Measurements from ENCODE around the gene UGT1A7.
"Not testable (repeated sequence)": the region's sequence is repeated elsewhere in the genome, so short reads cannot be mapped to it uniquely, and the experiment has no call there.

UGT1A7 gene

DNA sequence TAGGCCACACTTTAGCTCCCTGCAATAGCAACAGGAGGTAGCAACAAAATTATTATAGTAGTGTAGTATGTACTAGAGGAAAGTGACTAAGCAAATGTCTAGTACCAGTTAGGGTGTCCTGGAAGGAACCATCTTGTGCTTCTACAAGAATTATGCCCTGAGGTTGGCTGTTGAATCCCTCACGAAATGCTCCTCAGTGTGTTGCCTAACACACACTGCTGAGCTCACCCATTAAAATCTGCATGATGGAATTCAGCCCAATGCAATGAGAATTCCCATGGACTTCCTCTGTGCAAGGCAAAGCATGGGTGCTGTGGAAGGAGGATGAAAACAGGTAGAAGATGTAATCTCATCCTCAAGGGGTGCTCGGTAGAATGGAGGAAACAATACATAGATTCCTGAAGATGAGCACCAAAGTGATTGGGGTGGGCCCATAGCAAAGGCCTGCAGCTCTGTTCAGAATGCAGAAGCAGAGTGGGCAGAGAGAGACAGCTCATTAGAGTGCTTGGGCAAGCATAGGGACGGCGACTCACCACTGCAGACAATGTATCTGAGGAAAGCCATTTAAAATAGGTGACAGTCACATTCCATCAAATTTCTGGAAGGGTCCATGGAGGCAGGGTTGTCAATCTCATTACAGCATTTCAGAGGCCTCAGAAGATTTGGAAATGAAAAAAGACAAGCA is 1.2 kb upstream of the UGT1A7 start:
- DNase-seq (ENCODE audit: low spot score): no peak

DNA sequence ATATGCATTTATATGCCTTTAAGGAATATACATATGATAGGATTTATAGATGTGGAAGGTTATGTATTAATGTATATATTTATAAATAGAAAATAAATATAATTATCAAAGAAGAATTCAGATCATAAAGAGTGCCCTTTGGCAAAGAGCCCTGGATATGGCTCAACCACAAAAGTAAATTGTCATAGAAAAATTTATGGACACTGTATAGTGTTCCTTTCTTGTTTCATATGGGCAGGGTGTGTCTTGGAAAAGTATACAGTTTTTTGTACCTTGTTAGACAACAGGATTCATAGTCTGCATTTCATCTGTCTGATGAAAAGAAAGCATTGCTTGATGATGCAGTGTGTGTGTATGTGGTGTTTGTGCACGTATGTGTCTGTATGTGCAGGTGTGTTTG is 2.9 kb downstream of the UGT1A7 start:
- no peak for DNase-seq (ENCODE audit: low spot score)

DNA sequence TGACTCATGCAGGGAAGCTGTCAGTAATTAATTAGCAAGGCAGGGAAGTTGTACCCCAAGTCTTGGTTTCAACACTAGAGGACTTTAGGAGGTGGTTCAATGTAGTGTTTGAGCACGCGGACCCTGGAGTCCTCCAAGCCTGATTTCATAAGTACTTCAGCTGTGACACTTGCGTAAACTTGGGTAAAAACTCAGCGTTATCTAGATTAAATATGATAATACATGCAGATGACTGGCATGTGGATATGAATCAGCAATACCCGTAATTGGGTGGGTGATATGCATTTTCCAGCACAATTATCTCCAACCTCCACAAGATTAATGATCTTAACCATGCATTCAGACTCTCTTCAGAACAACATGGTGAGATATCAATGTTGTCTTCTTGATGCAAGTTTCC is 5.2 kb downstream of the UGT1A7 start:
- no peak for DNase-seq (ENCODE audit: low spot score)

DNA sequence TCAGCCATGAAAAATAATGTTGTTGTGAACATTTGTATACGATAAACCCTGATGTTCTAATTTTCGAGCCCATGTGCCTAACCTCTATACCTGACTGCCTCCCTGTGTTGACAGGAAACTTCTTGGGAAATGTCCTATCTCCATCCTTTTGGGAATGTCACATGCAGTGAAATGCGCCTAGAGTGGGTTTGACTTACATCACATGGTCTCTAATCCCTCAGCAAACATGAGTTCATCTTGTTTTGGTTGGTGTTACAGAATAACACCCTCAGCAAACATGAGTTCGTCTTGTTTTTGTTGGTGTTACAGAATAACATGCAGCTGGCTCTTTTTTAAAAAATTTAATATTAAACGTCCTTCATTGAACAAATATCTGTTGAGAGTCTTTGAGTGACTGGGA is 6.6 kb downstream of the UGT1A7 start:
- DNase-seq (ENCODE audit: low spot score): no peak

DNA sequence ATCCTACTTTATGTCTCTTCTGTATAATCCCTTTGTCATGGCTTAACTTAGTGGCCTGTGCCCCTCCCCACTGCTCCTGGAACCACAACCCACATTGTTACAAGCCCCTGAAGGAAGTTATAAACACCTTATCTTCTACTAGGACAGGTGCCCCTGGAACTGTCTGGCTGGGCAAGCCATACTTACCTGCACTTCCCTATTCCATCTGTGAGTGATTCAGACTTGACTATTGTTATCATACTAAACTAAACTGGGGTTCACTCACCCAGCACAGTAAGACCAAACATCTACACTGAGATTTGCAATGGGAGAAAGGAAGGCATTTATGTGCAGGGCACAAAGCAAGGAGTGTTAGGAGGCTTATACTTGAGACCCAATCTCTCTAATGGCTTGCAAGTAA is 7.3 kb downstream of the UGT1A7 start:
- no peak for DNase-seq (ENCODE audit: low spot score)

DNA sequence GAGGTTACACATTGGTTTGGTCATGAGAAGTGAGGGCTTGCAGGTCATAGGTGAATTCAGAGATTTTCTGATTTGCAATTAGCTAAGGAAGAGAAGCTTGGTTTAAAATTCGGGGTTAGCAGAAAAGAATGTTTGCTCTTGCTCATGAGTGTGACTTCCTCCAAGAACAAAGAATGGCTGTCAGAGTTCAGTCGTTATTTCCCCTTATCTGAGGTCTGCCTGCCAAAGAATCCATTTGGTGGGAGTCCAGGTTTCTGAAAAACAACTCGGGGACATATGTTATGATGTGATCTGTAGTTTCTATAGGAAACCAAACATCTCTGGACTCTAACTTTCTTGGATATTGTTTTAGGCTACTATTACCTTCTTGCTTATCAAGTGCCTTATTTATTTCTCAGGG is 7.8 kb downstream of the UGT1A7 start:
- no peak for DNase-seq (ENCODE audit: low spot score)

DNA sequence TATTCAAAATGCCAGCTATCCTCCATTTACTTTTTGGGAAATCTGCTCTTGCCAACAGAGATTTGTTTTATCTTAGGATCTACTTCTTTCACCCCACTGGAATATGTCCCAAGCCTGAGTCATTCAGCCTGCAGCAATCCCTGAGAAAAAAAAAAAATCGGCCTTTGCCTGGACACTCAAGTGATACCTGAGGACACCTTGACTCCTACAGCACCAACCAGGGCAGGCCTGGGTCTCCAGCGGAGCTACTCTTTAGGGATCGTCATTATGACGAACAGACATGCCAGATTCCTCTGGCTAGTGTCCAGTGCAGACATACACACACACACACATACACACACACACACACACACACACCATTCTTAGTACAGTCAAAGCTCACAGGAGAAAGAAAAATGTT is 8.7 kb downstream of the UGT1A7 start:
- DNase-seq (ENCODE audit: low spot score): no peak

DNA sequence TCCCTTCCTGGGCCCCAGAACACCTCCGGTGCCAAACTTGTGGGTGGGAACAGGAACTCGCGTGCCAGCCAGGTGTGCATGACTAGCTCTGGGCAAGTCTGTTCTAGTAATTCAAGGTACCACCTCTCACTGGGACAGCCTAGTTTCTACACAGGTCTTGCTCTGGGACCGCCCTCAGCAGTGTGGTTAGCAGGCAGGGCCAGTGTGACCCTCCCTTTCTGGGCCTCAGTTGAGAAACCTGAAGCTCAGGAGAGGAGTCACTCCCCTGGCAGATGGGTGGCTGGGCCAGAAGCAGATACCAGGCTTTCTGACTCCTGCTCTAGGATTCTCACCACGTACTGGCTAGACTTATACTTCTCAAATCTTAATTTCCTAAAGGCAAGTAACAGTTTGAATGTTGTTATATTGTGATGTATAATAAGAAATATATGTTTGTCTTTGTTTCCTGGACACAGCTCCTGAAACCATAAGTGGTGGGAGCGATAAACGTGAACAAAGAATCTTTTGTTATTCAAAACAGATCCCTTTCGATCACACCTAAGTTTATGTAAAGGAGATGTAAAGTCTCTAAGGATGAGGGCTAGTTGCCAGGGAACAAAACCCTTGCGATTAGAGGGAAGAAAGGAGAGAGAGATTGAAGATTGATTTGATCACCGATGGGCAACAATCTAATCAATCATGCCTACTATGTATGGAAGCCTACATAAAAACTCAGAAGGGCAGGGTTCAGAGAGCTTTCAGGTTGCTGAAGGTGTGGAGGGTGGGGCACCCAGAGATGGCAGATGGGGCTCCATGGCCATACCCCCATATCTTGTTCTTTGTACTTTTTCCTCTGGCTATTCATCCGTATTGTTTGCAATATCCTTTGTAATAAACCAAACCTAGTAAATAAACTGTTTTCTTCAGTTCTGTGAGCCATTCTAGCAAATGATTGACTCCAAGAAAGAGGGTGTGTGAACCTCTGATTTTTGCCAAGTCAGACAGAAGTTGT is 10.0 kb downstream of the UGT1A7 start:
- DNase-seq (ENCODE audit: low spot score): no peak

DNA sequence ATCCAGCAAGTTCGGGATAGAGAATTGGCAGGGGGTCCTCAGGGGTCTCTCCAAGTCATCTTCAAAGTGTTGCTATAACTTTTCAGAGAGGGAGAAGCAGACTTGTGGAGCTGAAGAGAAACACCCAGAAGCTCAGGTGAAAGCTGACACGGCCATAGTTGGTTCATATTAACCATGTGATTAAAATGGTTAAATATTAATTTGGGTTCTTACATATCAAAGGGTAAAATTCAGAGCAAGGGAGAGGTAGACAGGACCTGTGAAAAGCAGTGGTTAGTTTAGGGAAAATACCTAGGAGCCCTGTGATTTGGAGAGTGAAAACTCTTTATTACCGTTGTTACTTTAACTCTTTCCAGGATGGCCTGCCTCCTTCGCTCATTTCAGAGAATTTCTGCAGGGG is 10.9 kb downstream of the UGT1A7 start, which contains the start of gene UGT1A6:
Gene UGT1A6, plus strand, starts transcription at position 243 of the 400 bp plus-strand sequence. Its CDS starts 115 bp downstream, at position 358.
- DNase-seq (ENCODE audit: low spot score): no peak

DNA sequence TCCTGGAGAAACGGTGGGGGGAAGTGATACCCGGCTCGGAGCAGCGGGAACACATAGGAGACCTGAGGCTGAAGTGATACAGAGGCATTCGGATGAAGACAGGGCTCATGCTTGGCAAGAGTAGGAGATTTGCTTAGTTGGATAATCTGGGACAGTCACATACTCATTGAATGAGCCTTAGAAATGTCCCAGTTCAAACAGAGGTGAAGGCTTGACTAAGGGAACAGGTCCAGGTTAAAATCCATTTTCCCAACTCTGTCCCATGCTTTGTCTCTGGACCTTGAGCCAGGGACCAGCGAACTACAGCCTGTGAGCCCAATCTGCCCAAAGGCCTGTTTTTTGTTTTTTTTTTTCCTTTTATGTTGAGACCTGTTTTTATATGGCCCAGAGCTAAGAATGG is 12.3 kb downstream of the UGT1A7 start:
- no peak for DNase-seq (ENCODE audit: low spot score)

DNA sequence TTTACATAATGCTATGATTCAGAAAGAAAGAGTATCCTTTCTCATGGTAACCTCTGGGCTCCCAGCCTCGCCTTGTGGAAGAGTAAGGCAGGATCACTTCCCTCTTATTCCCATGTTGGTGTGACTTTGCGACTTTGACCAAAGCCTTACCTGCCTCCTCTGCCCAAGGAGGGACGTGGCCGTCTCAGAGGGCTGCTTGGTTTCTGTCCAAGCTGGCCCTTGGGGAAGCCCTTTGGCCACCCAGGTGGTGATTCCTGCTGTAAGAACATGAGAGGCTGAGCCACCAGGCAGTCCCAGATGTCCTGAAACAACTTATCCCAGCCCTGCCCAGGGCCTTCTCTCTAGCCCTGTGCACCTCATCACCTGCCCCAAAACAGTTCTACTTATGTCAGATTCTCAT is 17.0 kb downstream of the UGT1A7 start:
- DNase-seq (ENCODE audit: low spot score): no peak

DNA sequence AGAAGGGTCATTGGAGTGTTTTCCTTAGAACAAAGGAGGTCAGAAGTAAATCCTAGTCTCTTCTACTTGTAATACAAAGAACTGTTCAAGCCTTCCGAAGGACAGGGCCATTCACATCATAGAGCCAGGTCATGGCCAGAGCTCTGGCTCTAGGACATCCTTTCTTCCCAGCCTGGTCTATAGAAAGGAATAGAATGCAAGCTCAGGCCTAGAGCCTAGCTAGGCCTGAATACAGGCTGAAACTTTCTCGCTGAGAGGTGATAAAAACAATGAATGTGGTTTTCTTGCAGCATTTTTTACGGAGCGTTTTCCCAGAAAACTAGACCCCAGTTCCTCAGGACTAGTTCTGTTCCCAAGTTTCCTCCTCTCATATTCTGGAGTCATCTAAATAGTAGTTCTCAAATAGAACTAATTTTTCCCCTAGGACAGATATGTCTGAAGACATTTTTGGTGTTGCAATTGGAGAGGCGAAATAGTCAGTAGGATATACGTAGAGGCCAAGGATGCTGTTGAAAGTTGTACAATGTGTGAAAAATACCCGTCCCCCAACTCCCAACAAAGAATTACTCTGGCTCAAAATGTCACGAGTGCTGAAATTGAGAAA is 17.8 kb downstream of the UGT1A7 start:
- DNase-seq (ENCODE audit: low spot score): no peak

DNA sequence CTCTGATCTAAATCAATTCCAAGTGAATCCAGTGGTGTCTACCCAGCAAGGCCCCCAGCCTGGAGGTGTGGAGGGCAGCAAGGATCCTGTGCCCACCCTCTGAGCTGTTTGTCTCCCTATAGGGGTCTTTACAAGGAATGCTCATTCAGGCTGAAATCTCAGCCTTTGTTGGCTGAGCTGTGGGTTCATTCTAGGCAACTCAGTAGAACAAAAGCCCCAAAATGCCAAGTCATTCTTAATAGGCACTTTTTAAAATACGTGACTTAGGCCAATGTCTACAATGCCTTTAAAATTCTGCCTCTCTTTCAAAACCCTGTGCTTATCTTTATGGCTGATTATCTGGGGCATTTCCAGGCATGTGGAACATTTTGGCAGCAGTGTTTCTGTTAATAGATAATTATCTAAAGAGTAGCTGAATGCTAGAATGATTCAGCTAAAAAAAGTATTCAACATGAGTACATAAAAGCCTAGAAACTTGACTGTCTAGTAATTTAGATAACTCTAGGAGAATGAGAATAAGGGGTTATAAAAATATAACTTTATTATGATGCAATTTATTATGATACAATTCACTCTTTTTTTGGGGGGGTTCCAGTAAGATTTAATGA is 18.4 kb downstream of the UGT1A7 start:
- DNase-seq (ENCODE audit: low spot score): no peak

DNA sequence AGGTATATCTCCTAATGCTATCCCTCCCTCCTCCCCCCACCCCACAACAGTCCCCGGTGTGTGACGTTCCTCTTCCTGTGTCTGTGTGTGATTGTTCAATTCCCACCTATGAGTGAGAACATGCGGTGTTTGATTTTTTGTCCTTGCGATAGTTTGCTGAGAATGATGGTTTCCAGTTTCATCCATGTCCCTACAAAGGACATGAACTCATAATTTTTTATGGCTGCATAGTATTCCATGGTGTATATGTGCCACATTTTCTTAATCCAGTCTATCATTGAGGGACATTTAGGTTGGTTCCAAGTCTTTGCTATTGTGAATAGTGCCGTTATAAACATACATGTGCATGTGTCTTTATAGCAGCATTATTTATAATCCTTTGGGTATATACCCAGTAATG is 19.1 kb downstream of the UGT1A7 start:
- DNase-seq (ENCODE audit: low spot score): not testable (repeated sequence)

DNA sequence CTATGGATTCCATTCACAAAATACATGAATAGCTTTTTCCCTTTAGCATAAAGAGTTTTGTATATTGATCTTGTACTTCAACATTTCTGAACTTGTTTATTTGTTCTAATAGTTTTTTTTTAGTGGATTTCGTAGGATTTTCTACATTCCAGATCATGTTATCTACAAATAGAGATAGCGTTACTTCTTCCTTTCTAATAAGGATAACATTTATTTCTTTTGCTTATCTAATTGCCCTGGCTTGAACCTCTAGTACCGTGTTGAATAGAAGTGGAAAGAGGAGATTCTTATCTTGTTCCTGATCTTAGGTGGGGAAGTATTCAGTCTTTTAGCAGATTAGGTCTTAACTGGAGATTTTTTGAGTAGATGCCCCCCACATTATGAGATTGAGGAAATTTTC is 20.5 kb downstream of the UGT1A7 start:
- DNase-seq (ENCODE audit: low spot score): no peak

DNA sequence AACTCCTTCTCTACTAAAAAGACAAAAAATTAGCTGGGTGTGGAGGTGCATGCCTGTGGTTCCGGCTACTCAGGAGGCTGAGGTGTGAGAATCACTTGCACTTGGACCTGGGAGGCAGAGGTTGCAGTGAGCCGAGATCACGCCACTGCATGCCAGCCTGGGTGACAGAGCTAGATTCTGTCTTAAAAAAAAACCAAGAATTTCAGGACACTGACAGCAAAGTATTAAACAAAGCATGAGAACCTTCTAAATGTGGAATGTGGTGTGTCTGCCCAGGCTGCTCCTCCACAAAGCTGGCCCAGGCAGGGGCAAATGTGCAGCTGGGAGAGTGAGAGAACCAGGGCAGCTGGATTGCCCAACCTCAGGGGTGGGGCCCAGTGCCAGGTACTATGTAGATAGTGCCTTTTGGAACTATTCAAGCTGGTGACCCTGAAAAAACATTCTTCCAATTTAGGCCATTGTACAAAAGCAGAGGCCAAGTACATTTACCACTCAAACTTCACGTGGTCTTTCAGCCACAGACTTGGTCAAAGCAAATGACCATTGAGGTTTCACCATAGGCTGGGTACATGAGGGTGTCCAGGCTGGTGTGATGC is 24.3 kb downstream of the UGT1A7 start:
- no peak for DNase-seq (ENCODE audit: low spot score)

DNA sequence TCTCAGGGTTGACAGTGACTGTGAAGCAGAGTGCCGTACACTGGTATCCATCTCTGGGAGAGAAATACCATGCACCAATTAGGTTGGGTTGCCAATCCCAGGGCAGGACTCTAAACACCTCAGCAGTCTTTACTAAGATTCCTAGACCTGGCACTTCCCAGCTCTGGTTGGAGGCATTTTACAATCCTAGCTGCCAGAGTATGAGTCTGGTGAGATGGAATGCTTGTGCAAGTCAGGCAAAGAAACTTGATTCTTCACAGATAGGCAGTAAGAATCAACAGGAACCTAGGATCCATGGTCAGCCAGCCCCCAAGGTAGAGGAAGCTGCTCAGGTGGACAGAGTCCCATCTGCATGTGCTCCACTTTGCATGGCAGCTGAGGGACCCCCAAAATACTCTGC is 25.0 kb downstream of the UGT1A7 start:
- no peak for DNase-seq (ENCODE audit: low spot score)

DNA sequence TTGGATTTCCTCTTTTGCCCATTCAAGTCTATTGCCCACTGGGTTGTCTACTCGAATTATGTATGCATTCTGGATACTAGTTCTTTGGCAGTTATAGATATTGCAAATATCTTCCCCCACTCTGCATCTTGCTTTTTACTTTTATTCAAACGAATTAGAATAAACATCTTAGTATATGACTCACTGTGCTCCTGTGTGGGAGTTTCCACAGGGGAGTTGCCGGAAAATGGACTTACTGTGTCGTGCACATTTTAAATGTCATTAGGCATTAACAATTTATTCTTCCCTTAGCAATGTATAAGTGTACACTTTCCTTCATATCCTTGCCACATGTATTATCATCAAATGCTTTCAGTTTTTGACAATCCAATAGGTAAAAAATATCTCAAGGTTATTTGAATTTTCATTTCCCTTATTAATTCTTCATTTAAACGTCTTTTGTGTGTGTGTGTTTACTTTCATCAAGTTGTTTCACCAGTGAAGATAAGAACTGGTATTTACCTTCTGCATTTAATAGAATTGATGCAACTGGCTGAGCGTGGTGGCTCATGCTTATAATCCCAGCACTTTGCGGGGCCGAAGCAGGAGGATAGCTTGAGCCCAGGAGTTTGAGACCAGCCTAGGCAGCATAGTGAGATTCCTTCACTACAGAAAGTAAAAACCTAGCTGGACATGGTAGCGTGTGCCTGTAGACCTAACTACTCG is 26.4 kb downstream of the UGT1A7 start:
- no peak for DNase-seq (ENCODE audit: low spot score)

DNA sequence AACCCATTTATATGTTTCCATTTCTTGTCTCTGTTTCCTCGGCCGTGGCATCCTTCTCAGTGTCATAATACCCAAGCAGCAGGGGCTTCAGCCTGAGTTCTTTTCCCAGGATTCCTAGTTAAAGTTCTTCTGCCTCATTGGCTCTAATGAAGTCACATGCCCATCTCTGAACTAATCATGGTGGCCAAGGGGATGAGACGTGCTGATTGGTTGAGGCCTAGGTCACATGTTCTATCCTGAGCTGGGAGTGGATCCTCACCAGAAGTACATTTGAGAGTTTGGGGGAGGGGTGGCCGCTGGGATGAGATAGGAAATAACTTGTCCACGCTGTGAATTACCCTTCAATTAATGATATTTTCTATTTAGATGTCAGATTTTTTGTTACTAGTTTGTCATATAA is 27.2 kb downstream of the UGT1A7 start:
- no peak for DNase-seq (ENCODE audit: low spot score)

DNA sequence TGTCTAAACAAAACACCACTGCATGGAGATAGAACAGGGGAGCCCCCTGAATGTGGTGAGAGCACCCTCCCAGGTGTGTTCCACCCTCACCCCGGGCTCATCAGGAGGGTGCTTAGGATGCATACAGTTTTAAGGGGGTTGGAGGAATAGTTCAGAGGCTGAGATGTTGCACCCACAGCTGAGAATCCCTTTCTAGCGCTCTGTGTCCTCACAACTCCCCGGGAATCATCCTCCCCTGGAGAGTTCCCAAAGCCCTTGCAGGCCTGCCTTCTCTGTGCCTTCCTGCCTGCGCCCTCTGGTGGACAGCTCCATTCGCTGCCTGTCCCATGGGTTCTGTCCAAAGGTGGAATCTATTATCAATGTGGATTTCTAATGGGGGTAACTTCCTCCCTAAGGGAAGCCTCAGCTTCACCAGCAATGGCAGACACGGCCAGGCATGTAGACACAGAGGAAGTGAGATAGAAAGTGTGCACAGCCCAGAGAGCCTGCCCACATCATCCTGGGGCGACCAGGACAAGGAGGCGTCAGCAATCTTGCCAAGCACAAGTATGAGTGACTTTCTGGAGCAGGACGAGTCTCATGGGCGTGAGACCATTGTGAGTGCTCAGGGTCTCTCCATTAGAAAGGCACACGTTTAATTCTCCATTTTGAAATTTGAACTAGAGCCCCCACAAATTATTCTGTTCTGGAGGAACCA is 29.8 kb downstream of the UGT1A7 start:
- peak; percentile 52 for DNase-seq (ENCODE audit: low spot score)
